Neural cell (in vitro differentiated cells): ENCODE data around the gene RSRP1. TPM values are rescaled to one million over a fixed set of nuclear protein-coding genes. Genes with fewer than 3 reads are reported as not detected.

Source experiments
- H2AFZ ChIP-seq: fragments of 200-600, 300-800 bp; sonication (generic), shearing (Covaris generic); 2 replicates; pipeline ENCODE4 v1.6.0; 2014; ENCODE audit warnings: low read depth, mild to moderate bottlenecking, antibody characterized with exemption, low read length, moderate library complexity
- H3F3A ChIP-seq: fragments of 200-600 bp; shearing (Covaris generic); 2 replicates; pipeline ENCODE4 v1.6.1; 2016; ENCODE audit warnings: mild to moderate bottlenecking, moderate library complexity, mixed read lengths, antibody characterized with exemption, low read length; ENCODE audit not compliant: insufficient read depth, poor library complexity, severe bottlenecking
- H3K27ac ChIP-seq: fragments of 200-600, 300-800 bp; sonication (generic), shearing (Covaris generic); 2 replicates; pipeline ENCODE4 v1.5.1; 2014; ENCODE audit warnings: mild to moderate bottlenecking, low read length, moderate library complexity
- H3K27me3 ChIP-seq: fragments of 300-800, 200-600 bp; sonication (generic), shearing (Covaris generic); 2 replicates; pipeline ENCODE4 v1.6.0; 2014; ENCODE audit warnings: mild to moderate bottlenecking, low read depth, low read length, moderate library complexity; ENCODE audit not compliant: insufficient read depth
- H3K36me3 ChIP-seq: fragments of 300-800, 200-600 bp; sonication (generic), shearing (Covaris generic); 2 replicates; pipeline ENCODE4 v1.5.1; 2014; ENCODE audit warnings: mild to moderate bottlenecking, antibody characterized with exemption, low read length, moderate library complexity; ENCODE audit not compliant: insufficient read depth
- H3K4me2 ChIP-seq: fragments of 300-800, 200-600 bp; sonication (generic), shearing (Covaris generic); 2 replicates; pipeline ENCODE4 v1.6.0; 2014; ENCODE audit warnings: mild to moderate bottlenecking, low read length
- H3K4me3 ChIP-seq: fragments of 300-800, 200-600 bp; sonication (generic), shearing (Covaris generic); 2 replicates; pipeline ENCODE4 v1.5.1; 2014; ENCODE audit warnings: mild to moderate bottlenecking, low read length, moderate library complexity
- H3K79me2 ChIP-seq: fragments of 200-600 bp; shearing (Covaris generic); replicated peaks from 2 replicates; pipeline ENCODE4 v1.6.0; 2014; ENCODE audit warnings: mild to moderate bottlenecking, low read length, moderate library complexity; ENCODE audit not compliant: insufficient read depth
- H3K9ac ChIP-seq: fragments of 300-800, 200-600 bp; sonication (generic), shearing (Covaris generic); 2 replicates; pipeline ENCODE4 v1.6.1; 2016; ENCODE audit warnings: mild to moderate bottlenecking, low read length, mixed read lengths
- H3K9me2 ChIP-seq: fragments of 200-600 bp; shearing (Covaris generic); 2 replicates; pipeline ENCODE4 v1.6.1; 2016; ENCODE audit warnings: mild to moderate bottlenecking, low read length, mixed read lengths; ENCODE audit not compliant: insufficient read depth
- H3K9me3 ChIP-seq: fragments of 200-600, 300-800 bp; sonication (generic), shearing (Covaris generic); 2 replicates; pipeline ENCODE4 v1.6.1; 2016; ENCODE audit warnings: mild to moderate bottlenecking, mixed run types, low read length, moderate library complexity, mixed read lengths
- H4K20me1 ChIP-seq: fragments of 200-600 bp; shearing (Covaris generic); 2 replicates; pipeline ENCODE4 v1.6.1; 2016; ENCODE audit warnings: mild to moderate bottlenecking, mixed run types; ENCODE audit not compliant: insufficient read depth
- EP300 ChIP-seq: fragments of 450-650 bp; conservative IDR thresholded peaks from 2 replicates; pipeline ENCODE4 v1.6.1; 2014; ENCODE audit warnings: antibody characterized with exemption, mild to moderate bottlenecking, moderate library complexity; ENCODE audit not compliant: poor library complexity, severe bottlenecking
- EZH2 ChIP-seq: fragments of 200-600, 300-800 bp; shearing (Covaris generic), sonication (generic); IDR thresholded peaks from 2 replicates; pipeline ENCODE4 v1.6.1; 2014; ENCODE audit warnings: antibody characterized with exemption, low read length, borderline replicate concordance, mild to moderate bottlenecking; ENCODE audit not compliant: insufficient read depth, poor library complexity, severe bottlenecking
- MXI1 ChIP-seq: fragments of 450-650 bp; conservative IDR thresholded peaks from 2 replicates; pipeline ENCODE4 v1.6.1; 2014; ENCODE audit warnings: antibody characterized with exemption, mild to moderate bottlenecking; ENCODE audit not compliant: poor library complexity, severe bottlenecking
- POLR2AphosphoS5 ChIP-seq: IDR thresholded peaks from 2 replicates; pipeline ENCODE4 v1.6.1; 2012
- RAD21 ChIP-seq: fragments of 450-650 bp; conservative IDR thresholded peaks from 2 replicates; pipeline ENCODE4 v1.6.1; 2014; ENCODE audit warnings: antibody characterized with exemption, mild to moderate bottlenecking, moderate library complexity
- SMC3 ChIP-seq: fragments of 450-650 bp; conservative IDR thresholded peaks from 2 replicates; pipeline ENCODE4 v1.6.1; 2014; ENCODE audit warnings: antibody characterized with exemption, mild to moderate bottlenecking, moderate library complexity; ENCODE audit not compliant: poor library complexity
- TAF1 ChIP-seq: IDR thresholded peaks from 2 replicates; pipeline ENCODE4 v1.6.1; 2012; ENCODE audit warnings: low read depth
- polyA plus RNA-seq: library from polyadenylated mRNA; depleted of rRNA; stranded (reverse); fragments of >200 nt; gene quantifications from 2 replicates; pipeline ENCODE4 v1.2.3, GENCODE V29; 2014
- TF ChIP-seq, protein P1 (sequence below): IDR thresholded peaks from 2 replicates; pipeline ENCODE4 v1.6.1; 2012; ENCODE audit warnings: borderline replicate concordance
- TF ChIP-seq, protein P2 (sequence below): fragments of 450-650 bp; IDR thresholded peaks from 2 replicates; pipeline ENCODE4 v1.5.1; 2014; ENCODE audit warnings: antibody characterized with exemption, mild to moderate bottlenecking, moderate library complexity; ENCODE audit not compliant: poor library complexity, severe bottlenecking

Gene RSRP1
- polyA plus RNA-seq, 1 donor from 2014 or later = 152 TPM

DNA sequence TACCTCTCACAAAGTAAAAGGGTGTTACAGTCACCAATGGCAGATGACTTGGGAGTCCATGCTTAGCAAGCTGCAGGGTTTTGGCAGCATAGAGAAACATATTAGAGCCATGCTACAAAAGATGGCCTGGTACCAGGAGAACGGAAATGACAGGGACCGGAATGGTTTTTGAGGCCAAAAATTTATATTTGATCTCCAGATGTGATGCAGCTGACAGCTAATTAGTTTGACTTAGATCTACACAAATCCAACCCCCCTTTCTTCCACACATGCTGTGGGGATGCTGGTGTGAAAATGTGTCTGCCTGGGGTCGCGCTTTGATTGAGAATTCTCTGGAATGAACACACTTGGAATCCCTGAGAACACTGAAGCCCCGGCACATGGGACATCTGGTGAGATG lies 41.5 kb downstream of the RSRP1 start:
- no peaks in the 10 kb centered on the region for H3K36me3 ChIP-seq
- TF ChIP-seq, protein P1, sequence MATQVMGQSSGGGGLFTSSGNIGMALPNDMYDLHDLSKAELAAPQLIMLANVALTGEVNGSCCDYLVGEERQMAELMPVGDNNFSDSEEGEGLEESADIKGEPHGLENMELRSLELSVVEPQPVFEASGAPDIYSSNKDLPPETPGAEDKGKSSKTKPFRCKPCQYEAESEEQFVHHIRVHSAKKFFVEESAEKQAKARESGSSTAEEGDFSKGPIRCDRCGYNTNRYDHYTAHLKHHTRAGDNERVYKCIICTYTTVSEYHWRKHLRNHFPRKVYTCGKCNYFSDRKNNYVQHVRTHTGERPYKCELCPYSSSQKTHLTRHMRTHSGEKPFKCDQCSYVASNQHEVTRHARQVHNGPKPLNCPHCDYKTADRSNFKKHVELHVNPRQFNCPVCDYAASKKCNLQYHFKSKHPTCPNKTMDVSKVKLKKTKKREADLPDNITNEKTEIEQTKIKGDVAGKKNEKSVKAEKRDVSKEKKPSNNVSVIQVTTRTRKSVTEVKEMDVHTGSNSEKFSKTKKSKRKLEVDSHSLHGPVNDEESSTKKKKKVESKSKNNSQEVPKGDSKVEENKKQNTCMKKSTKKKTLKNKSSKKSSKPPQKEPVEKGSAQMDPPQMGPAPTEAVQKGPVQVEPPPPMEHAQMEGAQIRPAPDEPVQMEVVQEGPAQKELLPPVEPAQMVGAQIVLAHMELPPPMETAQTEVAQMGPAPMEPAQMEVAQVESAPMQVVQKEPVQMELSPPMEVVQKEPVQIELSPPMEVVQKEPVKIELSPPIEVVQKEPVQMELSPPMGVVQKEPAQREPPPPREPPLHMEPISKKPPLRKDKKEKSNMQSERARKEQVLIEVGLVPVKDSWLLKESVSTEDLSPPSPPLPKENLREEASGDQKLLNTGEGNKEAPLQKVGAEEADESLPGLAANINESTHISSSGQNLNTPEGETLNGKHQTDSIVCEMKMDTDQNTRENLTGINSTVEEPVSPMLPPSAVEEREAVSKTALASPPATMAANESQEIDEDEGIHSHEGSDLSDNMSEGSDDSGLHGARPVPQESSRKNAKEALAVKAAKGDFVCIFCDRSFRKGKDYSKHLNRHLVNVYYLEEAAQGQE = no peak
- TF ChIP-seq MXI1 (no peak), TAF1 (no peak), SMC3 (no peak), POLR2AphosphoS5 (no peak)
- no peaks in the 10 kb centered on the region for H3K27me3 ChIP-seq
- H3K9me2 ChIP-seq = no peaks in the 10 kb centered on the region
- H3K27ac ChIP-seq = no peak overlapping the region
- H4K20me1 ChIP-seq = no peaks in the 10 kb centered on the region
- H3K79me2 ChIP-seq = no peaks in the 10 kb centered on the region
- H2AFZ ChIP-seq = no peak overlapping the region
- no peaks in the 10 kb centered on the region for H3F3A ChIP-seq
- no peak overlapping the region for H3K4me2 ChIP-seq
- H3K9me3 ChIP-seq = no peaks in the 10 kb centered on the region
- H3K9ac ChIP-seq = no peak overlapping the region
- no peak overlapping the region for H3K4me3 ChIP-seq

DNA sequence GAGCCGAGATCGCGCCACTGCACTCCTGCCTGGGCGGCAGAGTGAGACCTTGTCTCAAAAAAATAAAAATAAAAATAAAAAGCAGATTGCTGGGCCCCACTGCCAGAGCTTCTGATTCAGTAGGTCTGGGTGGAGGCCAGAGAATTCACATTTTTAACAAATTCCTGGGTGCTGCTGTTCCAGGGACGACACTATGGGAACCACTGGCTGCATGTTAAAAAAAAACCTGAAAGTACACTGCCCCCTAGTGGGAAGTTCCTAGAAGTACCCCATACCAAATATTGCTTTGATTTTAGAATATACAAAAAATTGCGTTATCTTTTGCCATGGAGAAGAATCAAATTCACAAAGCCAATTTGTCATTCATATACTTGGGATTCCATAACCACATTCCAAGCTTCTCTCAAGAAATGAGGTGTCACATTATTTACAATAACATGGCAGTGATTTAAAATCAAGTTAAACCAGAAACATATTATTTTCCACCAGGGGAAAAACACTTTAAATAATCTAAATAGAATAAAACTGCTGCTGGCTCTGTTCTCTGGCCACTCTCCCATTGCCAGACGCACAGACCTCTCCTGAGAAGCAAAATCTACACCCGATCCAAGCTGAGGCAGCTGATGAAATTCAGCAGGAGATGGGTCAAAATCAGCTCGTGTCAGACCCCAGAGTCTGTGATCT lies 42.3 kb downstream of the RSRP1 start:
- Histone ChIP-seq H3K36me3 (no peaks in the 10 kb centered on the region), H3F3A (no peaks in the 10 kb centered on the region), H3K4me3 (no peak overlapping the region), H3K9me3 (no peaks in the 10 kb centered on the region), H3K9me2 (no peaks in the 10 kb centered on the region), H3K79me2 (no peaks in the 10 kb centered on the region), H3K4me2 (no peak overlapping the region), H3K9ac (no peak overlapping the region), H3K27me3 (no peaks in the 10 kb centered on the region), H4K20me1 (no peaks in the 10 kb centered on the region), H3K27ac (no peak overlapping the region), H2AFZ (no peak overlapping the region)
- TF ChIP-seq, protein P1 = no peak
- no peak for TF ChIP-seq MXI1
- TF ChIP-seq RAD21 = peak; percentile 76
- no peak for TF ChIP-seq EZH2
- peak; percentile 73 for TF ChIP-seq SMC3
- TF ChIP-seq POLR2AphosphoS5 = no peak
- TF ChIP-seq, protein P2, sequence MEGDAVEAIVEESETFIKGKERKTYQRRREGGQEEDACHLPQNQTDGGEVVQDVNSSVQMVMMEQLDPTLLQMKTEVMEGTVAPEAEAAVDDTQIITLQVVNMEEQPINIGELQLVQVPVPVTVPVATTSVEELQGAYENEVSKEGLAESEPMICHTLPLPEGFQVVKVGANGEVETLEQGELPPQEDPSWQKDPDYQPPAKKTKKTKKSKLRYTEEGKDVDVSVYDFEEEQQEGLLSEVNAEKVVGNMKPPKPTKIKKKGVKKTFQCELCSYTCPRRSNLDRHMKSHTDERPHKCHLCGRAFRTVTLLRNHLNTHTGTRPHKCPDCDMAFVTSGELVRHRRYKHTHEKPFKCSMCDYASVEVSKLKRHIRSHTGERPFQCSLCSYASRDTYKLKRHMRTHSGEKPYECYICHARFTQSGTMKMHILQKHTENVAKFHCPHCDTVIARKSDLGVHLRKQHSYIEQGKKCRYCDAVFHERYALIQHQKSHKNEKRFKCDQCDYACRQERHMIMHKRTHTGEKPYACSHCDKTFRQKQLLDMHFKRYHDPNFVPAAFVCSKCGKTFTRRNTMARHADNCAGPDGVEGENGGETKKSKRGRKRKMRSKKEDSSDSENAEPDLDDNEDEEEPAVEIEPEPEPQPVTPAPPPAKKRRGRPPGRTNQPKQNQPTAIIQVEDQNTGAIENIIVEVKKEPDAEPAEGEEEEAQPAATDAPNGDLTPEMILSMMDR = peak; percentile 79
- no peak for TF ChIP-seq TAF1
- no peak for TF ChIP-seq EP300
